ENCODE results near the gene PRXL2A.
A peak's percentile ranks its signal among the peaks of the same experiment; 100 is the strongest.
"Not testable (repeated sequence)": the region's sequence is repeated elsewhere in the genome, so short reads cannot be mapped to it uniquely, and the experiment has no call there.

PRXL2A gene

GRCh38 chr10:80477813-80478212, 69.5 kb downstream of the PRXL2A start:
- DNase-seq: no peak

GRCh38 chr10:80480373-80480772, 72.0 kb downstream of the PRXL2A start:
- not testable (repeated sequence) for DNase-seq

- no peak for DNase-seq
Observed at GRCh38 chr10:80480852-80481251, 72.5 kb downstream of the PRXL2A start.

GRCh38 chr10:80484243-80484642, 75.9 kb downstream of the PRXL2A start:
- no peak for DNase-seq

GRCh38 chr10:80484676-80485075, 76.3 kb downstream of the PRXL2A start:
- no peak for DNase-seq

GRCh38 chr10:80485076-80485945, 77.0 kb downstream of the PRXL2A start:
- DNase-seq: no peak

GRCh38 chr10:80485946-80486764, 77.8 kb downstream of the PRXL2A start:
- DNase-seq: peak; percentile 42
